GM23248 (cell line): ENCODE measurements around the gene RTL10.

ENCODE experiments used
- EZH2 ChIP-seq: fragments of 200-600 bp; sonication (generic); IDR thresholded peaks from 2 replicates; pipeline ENCODE4 v1.6.1; 2018; ENCODE audit warnings: antibody characterized with exemption, mild to moderate bottlenecking; ENCODE audit not compliant: insufficient read depth, poor library complexity, severe bottlenecking
- EZH2phosphoT487 ChIP-seq: fragments of 200-600 bp; sonication (generic); IDR thresholded peaks from 2 replicates; pipeline ENCODE4 v1.6.1; 2018; ENCODE audit warnings: antibody characterized with exemption, moderate library complexity, mild to moderate bottlenecking, low read depth; ENCODE audit not compliant: insufficient read depth

GRCh38 chr22:19816372-19817119, 38.1 kb downstream of the RTL10 start:
- no peak for TF ChIP-seq EZH2phosphoT487
- TF ChIP-seq EZH2 = no peak
